ENCODE measurements around the gene UBR3.
"Not testable (repeated sequence)": the region's sequence is repeated elsewhere in the genome, so short reads cannot be mapped to it uniquely, and the experiment has no call there.

The UBR3 gene

GRCh38 chr2:169827272-169828140 is at the start of gene UBR3:
TSS of gene UBR3 (plus strand) at chr2:169827454. CDS start at chr2:169827508, 54 bp downstream.
- peak; percentile 89 for DNase-seq (ENCODE audit: low read depth)

- no peak for DNase-seq (ENCODE audit: low read depth)
Measured at GRCh38 chr2:169778446-169778845, 48.8 kb upstream of the UBR3 start.

- DNase-seq (ENCODE audit: low read depth): no peak
Measured at GRCh38 chr2:169781249-169782013, 45.8 kb upstream of the UBR3 start.

GRCh38 chr2:169782513-169782912 is 44.7 kb upstream of the UBR3 start:
- DNase-seq (ENCODE audit: low read depth): no peak

- DNase-seq (ENCODE audit: low read depth): no peak
Measured at GRCh38 chr2:169790581-169790980, 36.7 kb upstream of the UBR3 start.

GRCh38 chr2:169795181-169795580 is 32.1 kb upstream of the UBR3 start:
- DNase-seq (ENCODE audit: low read depth): no peak

GRCh38 chr2:169796441-169796840 is 30.8 kb upstream of the UBR3 start:
- no peak for DNase-seq (ENCODE audit: low read depth)

- DNase-seq (ENCODE audit: low read depth): no peak
Measured at GRCh38 chr2:169797601-169798000, 29.7 kb upstream of the UBR3 start.

- DNase-seq (ENCODE audit: low read depth): no peak
Measured at GRCh38 chr2:169798397-169798717, 28.9 kb upstream of the UBR3 start.

- DNase-seq (ENCODE audit: low read depth): peak; percentile 90
Measured at GRCh38 chr2:169798718-169799592, 28.3 kb upstream of the UBR3 start, which contains the start of gene SSB. TSS of gene SSB (plus strand) at chr2:169798871. CDS start at chr2:169800961, 2,090 bp downstream.

- no peak for DNase-seq (ENCODE audit: low read depth)
Measured at GRCh38 chr2:169803480-169803879, 23.8 kb upstream of the UBR3 start.

- no peak for DNase-seq (ENCODE audit: low read depth)
Measured at GRCh38 chr2:169806586-169806985, 20.7 kb upstream of the UBR3 start.

- DNase-seq (ENCODE audit: low read depth): no peak
Measured at GRCh38 chr2:169808221-169808620, 19.0 kb upstream of the UBR3 start.

- DNase-seq (ENCODE audit: low read depth): no peak
Measured at GRCh38 chr2:169815849-169816248, 11.4 kb upstream of the UBR3 start.

- DNase-seq (ENCODE audit: low read depth): not testable (repeated sequence)
Measured at GRCh38 chr2:169816961-169817360, 10.3 kb upstream of the UBR3 start.

GRCh38 chr2:169817369-169817768 is 9.9 kb upstream of the UBR3 start:
- DNase-seq (ENCODE audit: low read depth): not testable (repeated sequence)

- DNase-seq (ENCODE audit: low read depth): no peak
Measured at GRCh38 chr2:169818241-169818640, 9.0 kb upstream of the UBR3 start.

GRCh38 chr2:169819106-169819505 is 8.1 kb upstream of the UBR3 start:
- no peak for DNase-seq (ENCODE audit: low read depth)

GRCh38 chr2:169820101-169820500 is 7.2 kb upstream of the UBR3 start:
- not testable (repeated sequence) for DNase-seq (ENCODE audit: low read depth)

- DNase-seq (ENCODE audit: low read depth): no peak
Measured at GRCh38 chr2:169822036-169822435, 5.2 kb upstream of the UBR3 start.

GRCh38 chr2:169822785-169823392 is 4.4 kb upstream of the UBR3 start:
- DNase-seq (ENCODE audit: low read depth): no peak

GRCh38 chr2:169823996-169824372 is 3.3 kb upstream of the UBR3 start:
- no peak for DNase-seq (ENCODE audit: low read depth)
